Brain microvascular endothelial cell (primary cell): ENCODE data around the gene AK6.

Experiments used
- DNase-seq: peaks from one replicate; pipeline ENCODE4 v3.0.0-alpha.2; 2020
- H3K27ac ChIP-seq: fragments of 250-450 bp; sonication (Bioruptor Pico); 2 replicates; pipeline ENCODE4 v1.5.1; 2020; ENCODE audit warnings: mild to moderate bottlenecking, moderate library complexity
- H3K27me3 ChIP-seq: fragments of 250-450 bp; sonication (Bioruptor Pico); replicated peaks from 2 replicates; pipeline ENCODE4 v1.5.1; 2020; ENCODE audit warnings: mild to moderate bottlenecking
- H3K36me3 ChIP-seq: fragments of 250-450 bp; sonication (Bioruptor Pico); replicated peaks from 2 replicates; pipeline ENCODE4 v1.5.1; 2020; ENCODE audit warnings: mild to moderate bottlenecking
- H3K4me3 ChIP-seq: 2 replicates; pipeline ENCODE4 v1.5.1; 2011; ENCODE audit warnings: low read depth, mild to moderate bottlenecking, control low read depth, low read length, moderate library complexity
- CTCF ChIP-seq: IDR thresholded peaks from 2 replicates; pipeline ENCODE4 v1.5.1; 2011; ENCODE audit warnings: low read depth, mild to moderate bottlenecking, moderate library complexity, low read length, control low read depth, inconsistent platforms; ENCODE audit errors: missing control alignments
- in situ Hi-C: cut with HindIII; loops from 2 replicates; pipeline ENCODE4 v1.10.0; 2017; ENCODE audit warnings: low sequenced_read_pairs, low pct_ligation_motif_present

The AK6 gene

DNA sequence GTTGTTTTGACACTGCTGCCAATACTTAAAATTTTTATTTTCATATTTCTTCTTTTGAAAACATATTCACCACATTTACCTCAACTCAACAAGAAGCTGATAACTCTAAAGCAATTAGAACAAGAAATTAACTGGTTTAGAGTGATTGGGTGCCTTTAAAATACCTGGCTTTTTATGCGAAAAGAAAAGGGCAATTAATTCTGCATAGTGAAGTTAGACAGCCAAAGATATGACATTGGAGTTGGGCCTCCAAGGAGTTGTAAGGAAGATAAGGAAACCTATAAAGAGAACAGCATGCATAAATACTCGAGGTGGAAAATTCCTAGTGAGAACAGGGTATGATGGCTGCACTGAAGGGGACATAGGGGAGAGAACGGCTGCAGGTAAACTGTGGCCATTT lies 9.6 kb downstream of the AK6 start:
- Histone ChIP-seq H3K27ac (no peak overlapping the region), H3K36me3 (peaks cover 17% of the 10 kb centered on the region), H3K4me3 (no peak overlapping the region), H3K27me3 (no peaks in the 10 kb centered on the region)
- no peak for DNase-seq
- in situ Hi-C loops: no loop called here
- TF ChIP-seq CTCF: no peak

- peaks cover 18% of the 10 kb centered on the region for H3K36me3 ChIP-seq
- in situ Hi-C loops: no loop called here
- no peak for TF ChIP-seq CTCF
- no peak for DNase-seq
- H3K27me3 ChIP-seq: no peaks in the 10 kb centered on the region
- no peak overlapping the region for H3K27ac ChIP-seq
- H3K4me3 ChIP-seq: no peak overlapping the region
These were observed 18.7 kb downstream of the AK6 start for GRCh38 chr5:69350664-69351063.

- in situ Hi-C loops: no loop called here
- Histone ChIP-seq H3K27me3 (no peaks in the 10 kb centered on the region), H3K4me3 (no peak overlapping the region), H3K27ac (no peak overlapping the region), H3K36me3 (no peaks in the 10 kb centered on the region)
- TF ChIP-seq CTCF: no peak
- no peak for DNase-seq
These were observed 26.2 kb downstream of the AK6 start for GRCh38 chr5:69343083-69343482.

- H3K27me3 ChIP-seq: no peaks in the 10 kb centered on the region
These were observed 27.7 kb downstream of the AK6 start for GRCh38 chr5:69341520-69342161.

GRCh38 chr5:69335341-69335935 lies 33.9 kb downstream of the AK6 start:
- in situ Hi-C loops: no loop called here
- no peaks in the 10 kb centered on the region for H3K27me3 ChIP-seq
- no peak for TF ChIP-seq CTCF
- DNase-seq: no peak
- no peaks in the 10 kb centered on the region for H3K36me3 ChIP-seq
- H3K27ac ChIP-seq: no peak overlapping the region
- no peak overlapping the region for H3K4me3 ChIP-seq

More at GRCh38 chr5:69341520-69342161, 27.7 kb downstream of the AK6 start:
- no peak overlapping the region for H3K27ac ChIP-seq
- in situ Hi-C loops: no loop called here
- H3K4me3 ChIP-seq: no peak overlapping the region
- TF ChIP-seq CTCF: no peak
- DNase-seq: no peak
- no peaks in the 10 kb centered on the region for H3K36me3 ChIP-seq
